Esophagus muscularis mucosa (tissue), 4 donors: ENCODE data around the gene PEAR1.

Source experiments
- CTCF ChIP-seq, 3 experiments: fragments of 200-600 bp in 2 of 3; fragments of 450-650 bp in 1 of 3; sonication (generic) in 2 of 3; IDR thresholded peaks; one replicate each; pipeline ENCODE4 v1.5.1; 2017 to 2019; ENCODE audit warnings: antibody characterized with exemption in 3 of 3, mild to moderate bottlenecking in 2 of 3, moderate library complexity in 1 of 3
- EP300 ChIP-seq: sonication (generic); formaldehyde crosslinking; IDR thresholded peaks from one replicate; pipeline ENCODE4 v1.6.1; 2017; ENCODE audit warnings: antibody characterized with exemption
- POLR2A ChIP-seq: fragments of 450-650 bp; IDR thresholded peaks from one replicate; pipeline ENCODE4 v1.6.1; 2017; ENCODE audit warnings: antibody characterized with exemption, moderate library complexity, mild to moderate bottlenecking, low read depth
- POLR2AphosphoS5 ChIP-seq, 2 donors: sonication (generic); formaldehyde crosslinking; IDR thresholded peaks; one replicate each; pipeline ENCODE4 v1.6.1; 2017; ENCODE audit warnings: antibody characterized with exemption in 2 of 2

DNA sequence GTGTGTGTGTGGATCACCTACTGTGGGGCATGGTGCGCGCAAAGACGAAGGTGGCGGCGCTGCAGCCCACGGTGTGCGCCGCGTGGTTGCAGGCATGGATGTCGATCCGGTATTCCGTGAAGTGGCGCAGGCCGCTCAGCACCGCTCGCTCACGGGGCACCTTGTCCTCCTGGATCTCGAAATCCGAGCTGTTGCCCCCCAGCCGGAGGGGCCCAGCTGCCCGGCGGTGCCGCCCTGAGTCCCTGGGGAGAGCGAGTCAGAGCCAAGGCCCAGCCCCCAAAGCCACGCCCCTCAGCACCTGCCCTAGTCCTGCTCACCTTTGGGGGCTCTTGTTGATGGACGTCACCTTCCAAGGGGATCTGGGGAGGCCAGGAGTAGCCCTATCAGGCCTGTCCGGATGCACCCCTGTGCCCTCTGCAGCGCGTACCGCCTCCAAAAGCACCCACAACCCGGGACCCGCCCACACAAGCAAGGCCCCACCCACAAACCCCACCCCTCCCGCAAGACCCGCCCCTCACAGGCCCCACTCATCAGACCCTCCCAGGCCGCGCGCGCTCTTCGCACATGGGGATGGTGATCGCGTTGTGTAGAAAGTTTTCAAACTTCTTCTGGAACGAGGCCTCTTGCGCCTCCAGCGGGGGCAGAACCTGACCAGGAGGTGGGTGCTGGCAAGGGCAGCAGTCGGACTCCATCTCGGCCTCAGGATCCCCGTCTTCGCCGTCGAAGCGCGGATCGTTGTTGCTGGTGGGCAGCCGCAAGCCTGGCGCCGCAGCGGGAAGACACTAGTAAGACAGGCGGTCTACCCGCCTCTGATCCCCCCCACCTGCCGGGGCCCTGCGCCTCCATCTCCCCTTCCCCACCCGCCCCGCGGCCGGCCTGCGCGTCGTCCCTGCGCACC lies 48.2 kb upstream of the PEAR1 start:
- TF ChIP-seq EP300 = no peak
- TF ChIP-seq CTCF (IDR thresholded peaks at IDR 0.05) = no peak
- no peak for TF ChIP-seq POLR2A
- no peak for TF ChIP-seq POLR2AphosphoS5 (IDR thresholded peaks at IDR 0.05)
